ENCODE data around the gene ARHGEF28. TPM values are rescaled to one million over a fixed set of nuclear protein-coding genes. Genes with fewer than 3 reads are reported as not detected.

Gene ARHGEF28
- total and polyA plus RNA-seq, 9 of the 15 experiments (the other 6 are each of a cell fraction or from before 2014, with no cell fraction given): 0.27 TPM; not detected in 8

DNA sequence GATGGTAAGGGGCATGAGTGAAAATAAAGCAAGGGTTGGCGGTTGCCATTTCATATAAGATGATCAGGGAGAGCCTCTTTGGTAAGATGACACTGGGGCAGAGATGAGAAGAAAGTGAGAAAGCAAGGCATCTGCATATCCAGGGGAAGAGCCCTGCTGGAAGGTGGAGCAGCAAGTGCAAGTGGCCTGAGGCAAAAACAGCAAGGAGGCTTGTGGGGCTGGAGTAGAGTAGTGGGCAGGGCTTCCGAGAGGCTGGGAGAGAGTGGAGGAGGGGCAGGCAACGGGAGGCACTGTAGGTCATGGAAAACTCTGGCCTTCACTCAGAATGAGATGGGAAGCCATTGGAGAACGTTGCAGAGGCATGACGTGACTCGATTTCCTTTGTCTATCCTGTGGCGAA lies 199.2 kb downstream of the ARHGEF28 start:
- CTCF ChIA-PET (ENCODE audit: low intra/inter-chr PET ratio): no interaction called here
- no peak for TF ChIP-seq LCOR (CRISPR knock-in tag; IDR thresholded peaks at IDR 0.05)
- TF ChIP-seq SLC30A9 (CRISPR knock-in tag; IDR thresholded peaks at IDR 0.05): no peak
- no peak for TF ChIP-seq CGGBP1 (CRISPR knock-in tag; IDR thresholded peaks at IDR 0.05)
- TF ChIP-seq GABPB1 (CRISPR knock-in tag; IDR thresholded peaks at IDR 0.05): no peak
- TF ChIP-seq FOXK1 (CRISPR knock-in tag; IDR thresholded peaks at IDR 0.05; ENCODE audit: borderline replicate concordance): no peak
- TF ChIP-seq SPI1 (IDR thresholded peaks at IDR 0.05; ENCODE audit: borderline replicate concordance, low read depth, low read length): no peak
- no peak for TF ChIP-seq CTCFL (IDR thresholded peaks at IDR 0.05; ENCODE audit: borderline replicate concordance, insufficient read depth, low read depth, low read length, poor library complexity, severe bottlenecking)
- TF ChIP-seq HMGXB4 (CRISPR knock-in tag; IDR thresholded peaks at IDR 0.05): no peak
- TF ChIP-seq ATF1 (CRISPR knock-in tag; IDR thresholded peaks at IDR 0.05): no peak
- no peak for TF ChIP-seq ATF1 (tag; IDR thresholded peaks at IDR 0.05)
- no peak for TF ChIP-seq ZNF778 (CRISPR knock-in tag; IDR thresholded peaks at IDR 0.05)
- TF ChIP-seq ZNF518B (CRISPR knock-in tag; IDR thresholded peaks at IDR 0.05): no peak
- TF ChIP-seq FOXA1 (IDR thresholded peaks at IDR 0.05; ENCODE audit: borderline replicate concordance): no peak
- TF ChIP-seq SNAPC5 (CRISPR knock-in tag; IDR thresholded peaks at IDR 0.05): no peak
- TF ChIP-seq ZNF12 (CRISPR knock-in tag; IDR thresholded peaks at IDR 0.05): no peak

More for the DNA sequence above, 199.2 kb downstream of the ARHGEF28 start:
- DNase-seq (ENCODE audit: extremely low read depth in 1 of 4, low spot score in 3 of 4) (no peak), FAIRE-seq (no peak), ATAC-seq (no peak)
- intact Hi-C loops (cut with micrococcal nuclease) (no loop called here), in situ Hi-C loops (cut with MboI) (no loop called here)
- Histone ChIP-seq H3K9ac (ENCODE audit: insufficient read depth in 1 of 2, low read depth in 2 of 2, low read length in 2 of 2) (no peak overlapping the region), H2AFZ (ENCODE audit: low read depth, low read length) (no peak overlapping the region), H3K4me3 (no peak overlapping the region), H3K4me1 (replicated peaks in 1 of 2; ENCODE audit: control insufficient read depth in 2 of 2, insufficient read depth in 2 of 2, low read length in 2 of 2) (no peaks in the 10 kb centered on the region), H3K9me3 (replicated peaks; ENCODE audit: control insufficient read depth, insufficient read depth, low read depth, low read length) (no peaks in the 10 kb centered on the region), H4K20me1 (replicated peaks; ENCODE audit: control insufficient read depth, insufficient read depth, low read length) (no peaks in the 10 kb centered on the region), H3K27ac (ENCODE audit: extremely low read depth, low read depth, low read length) (no peak overlapping the region), H3K79me2 (ENCODE audit: control insufficient read depth, insufficient read depth, low read length) (no peaks in the 10 kb centered on the region), H3K4me2 (ENCODE audit: insufficient read depth, low read length) (no peak overlapping the region), H3K36me3 (ENCODE audit: control insufficient read depth, insufficient read depth, low read length) (no peaks in the 10 kb centered on the region), H3K9me1 (ENCODE audit: control insufficient read depth, insufficient read depth, low read length) (no peaks in the 10 kb centered on the region), H3K27me3 (ENCODE audit: control insufficient read depth in 2 of 2, insufficient read depth in 2 of 2, low read length in 2 of 2) (peaks cover 0 to 11% of the 10 kb centered on the region in 2 experiments; a peak in 3 of 5 replicates)
- POLR2A ChIA-PET: interaction anchor here (1.9 kb wide), 1 partner anchor 8 kb away, joined by 4 read pairs; no protein-coding TSS in a partner anchor
- no TSS peak for BruUV-seq (replicated peaks)
- 0% methylated on average over 6 of the region's 7 CpGs for WGBS (ENCODE audit: insufficient coverage, low coverage, missing lambda C conversion rate)
